ENCODE data around the gene PMM2.

The PMM2 gene

GRCh38 chr16:8853611-8854010 lies 56.0 kb downstream of the PMM2 start:
- no peak for DNase-seq

GRCh38 chr16:8854298-8854948 lies 56.8 kb downstream of the PMM2 start:
- DNase-seq = no peak

GRCh38 chr16:8855051-8855786 lies 57.6 kb downstream of the PMM2 start:
- DNase-seq = no peak

GRCh38 chr16:8855972-8856371 lies 58.3 kb downstream of the PMM2 start:
- DNase-seq = no peak

GRCh38 chr16:8858994-8859912 lies 61.6 kb downstream of the PMM2 start:
- no peak for DNase-seq

- no peak for DNase-seq
These were observed 62.6 kb downstream of the PMM2 start for GRCh38 chr16:8859913-8860881.

GRCh38 chr16:8861563-8862308 lies 64.1 kb downstream of the PMM2 start:
- DNase-seq = no peak

GRCh38 chr16:8862309-8863130 lies 64.9 kb downstream of the PMM2 start:
- DNase-seq = no peak

GRCh38 chr16:8863594-8864424 lies 66.2 kb downstream of the PMM2 start:
- no peak for DNase-seq

GRCh38 chr16:8864480-8865110 lies 67.0 kb downstream of the PMM2 start:
- DNase-seq = no peak

- DNase-seq = no peak
These were observed 67.7 kb downstream of the PMM2 start for GRCh38 chr16:8865145-8865882.

GRCh38 chr16:8866118-8866883 lies 68.7 kb downstream of the PMM2 start:
- no peak for DNase-seq

- DNase-seq = no peak
These were observed 69.2 kb downstream of the PMM2 start for GRCh38 chr16:8866884-8867215.

- no peak for DNase-seq
These were observed 69.7 kb downstream of the PMM2 start for GRCh38 chr16:8867216-8867931.

GRCh38 chr16:8867932-8868415 lies 70.3 kb downstream of the PMM2 start:
- no peak for DNase-seq

- DNase-seq = peak; percentile 68
These were observed 71.0 kb downstream of the PMM2 start, which contains the start of gene CARHSP1 for GRCh38 chr16:8868416-8869211. Gene CARHSP1, minus strand, starts transcription at chr16:8869006. Its CDS starts 9,678 bp downstream, at chr16:8859328.

Measured in kidney glomerular epithelial cell (primary cell).